NCI-H748 (cell line): ENCODE measurements around the gene CIB4.

Experiments
- DNase-seq: peaks from one replicate; lab custom pipeline; 2025; ENCODE audit not compliant: unreplicated experiment; lab: John Stamatoyannopoulos, UW

Gene CIB4

GRCh38 chr2:26640781-26641564 is at the start of gene CIB4:
Gene CIB4, minus strand, starts transcription at chr2:26641366. Its CDS starts 52 bp downstream, at chr2:26641314.
- DNase-seq: peak; percentile 37

- DNase-seq: peak; percentile 98
These were observed 46.6 kb upstream of the CIB4 start for GRCh38 chr2:26687801-26688200.

GRCh38 chr2:26687328-26687727 is 46.2 kb upstream of the CIB4 start:
- peak; percentile 86 for DNase-seq

- peak; percentile 86 for DNase-seq
These were observed 45.0 kb upstream of the CIB4 start for GRCh38 chr2:26685989-26686839.

GRCh38 chr2:26685341-26685740 is 44.2 kb upstream of the CIB4 start:
- DNase-seq: peak; percentile 15

GRCh38 chr2:26683583-26683982 is 42.4 kb upstream of the CIB4 start:
- DNase-seq: no peak

- DNase-seq: no peak
These were observed 41.0 kb upstream of the CIB4 start for GRCh38 chr2:26682155-26682554.

- no peak for DNase-seq
These were observed 40.5 kb upstream of the CIB4 start for GRCh38 chr2:26681656-26682055.

- DNase-seq: no peak
These were observed 38.7 kb upstream of the CIB4 start for GRCh38 chr2:26679867-26680266.

GRCh38 chr2:26678035-26678434 is 36.9 kb upstream of the CIB4 start:
- DNase-seq: no peak

GRCh38 chr2:26675651-26676255 is 34.6 kb upstream of the CIB4 start:
- no peak for DNase-seq

- no peak for DNase-seq
These were observed 33.6 kb upstream of the CIB4 start for GRCh38 chr2:26674771-26675170.

GRCh38 chr2:26674002-26674751 is 33.0 kb upstream of the CIB4 start:
- no peak for DNase-seq

- no peak for DNase-seq
These were observed 31.7 kb upstream of the CIB4 start for GRCh38 chr2:26672818-26673393.

GRCh38 chr2:26672112-26672817 is 31.1 kb upstream of the CIB4 start:
- DNase-seq: no peak

GRCh38 chr2:26671691-26672090 is 30.5 kb upstream of the CIB4 start:
- DNase-seq: no peak

GRCh38 chr2:26670931-26671460 is 29.8 kb upstream of the CIB4 start:
- no peak for DNase-seq

GRCh38 chr2:26670171-26670570 is 29.0 kb upstream of the CIB4 start:
- DNase-seq: no peak

- DNase-seq: peak; percentile 24
These were observed 27.9 kb upstream of the CIB4 start for GRCh38 chr2:26668856-26669750.
